IPS-18c (cell line): ENCODE measurements around the gene REEP3.
"Not testable (repeated sequence)": the region's sequence is repeated elsewhere in the genome, so short reads cannot be mapped to it uniquely, and the experiment has no call there.

Source experiments
- H3K4me3 ChIP-seq: 2 replicates; pipeline ENCODE4 v1.7.0; 2013; ENCODE audit warnings: low read depth, mild to moderate bottlenecking, low read length, moderate library complexity; ENCODE audit not compliant: insufficient read depth
- H3K9me3 ChIP-seq: one replicate; pipeline ENCODE4 v1.6.1; 2013; ENCODE audit warnings: mild to moderate bottlenecking, low read length, moderate library complexity; ENCODE audit not compliant: control insufficient read depth, insufficient read depth

REEP3 gene

GRCh38 chr10:63564731-63565130 lies 43.5 kb downstream of the REEP3 start:
- H3K9me3 ChIP-seq, H3K4me3 ChIP-seq: not testable (repeated sequence)

- Histone ChIP-seq H3K9me3 (no peaks in the 10 kb centered on the region), H3K4me3 (no peak overlapping the region)
Measured at GRCh38 chr10:63573068-63573697, 52.0 kb downstream of the REEP3 start.

- Histone ChIP-seq H3K4me3 (no peak overlapping the region), H3K9me3 (no peaks in the 10 kb centered on the region)
Measured at GRCh38 chr10:63574011-63574410, 52.8 kb downstream of the REEP3 start.

- H3K4me3 ChIP-seq: no peak overlapping the region
- H3K9me3 ChIP-seq: no peaks in the 10 kb centered on the region
Measured at GRCh38 chr10:63576501-63576900, 55.3 kb downstream of the REEP3 start.

GRCh38 chr10:63578501-63578900 lies 57.3 kb downstream of the REEP3 start:
- no peak overlapping the region for H3K4me3 ChIP-seq
- no peaks in the 10 kb centered on the region for H3K9me3 ChIP-seq

DNA sequence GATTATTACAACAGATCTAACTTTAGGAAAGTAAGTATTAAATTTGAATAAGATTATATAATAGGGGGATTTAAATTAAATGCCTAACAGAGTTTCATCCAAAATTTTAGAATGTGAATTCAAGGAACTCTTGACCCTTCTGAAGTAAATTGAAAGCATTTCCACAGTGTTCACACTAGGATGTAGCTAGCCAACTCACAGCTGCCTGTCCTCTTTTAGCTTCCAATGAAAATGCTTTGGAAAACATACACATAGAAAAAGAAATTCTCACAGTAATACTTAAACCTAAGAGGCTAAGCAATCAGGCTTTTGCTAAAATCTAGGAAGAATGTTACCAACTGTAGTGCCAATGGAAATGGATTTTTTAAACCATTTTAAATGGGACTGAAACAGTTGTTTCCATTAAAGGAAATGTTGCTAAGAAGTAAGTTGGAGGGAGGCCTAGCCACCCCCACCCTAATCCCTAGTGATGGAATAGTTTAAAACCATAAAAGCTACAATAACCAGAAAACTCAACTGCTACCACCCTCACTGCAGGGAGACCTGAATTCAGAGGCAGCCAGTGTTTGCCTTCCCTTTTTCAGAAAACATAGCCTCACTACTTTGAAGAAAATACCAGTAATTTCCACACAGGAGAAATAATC lies 58.3 kb downstream of the REEP3 start:
- no peak overlapping the region for H3K4me3 ChIP-seq
- H3K9me3 ChIP-seq: no peaks in the 10 kb centered on the region

GRCh38 chr10:63582690-63583089 lies 61.5 kb downstream of the REEP3 start:
- H3K4me3 ChIP-seq: no peak overlapping the region
- H3K9me3 ChIP-seq: no peaks in the 10 kb centered on the region

DNA sequence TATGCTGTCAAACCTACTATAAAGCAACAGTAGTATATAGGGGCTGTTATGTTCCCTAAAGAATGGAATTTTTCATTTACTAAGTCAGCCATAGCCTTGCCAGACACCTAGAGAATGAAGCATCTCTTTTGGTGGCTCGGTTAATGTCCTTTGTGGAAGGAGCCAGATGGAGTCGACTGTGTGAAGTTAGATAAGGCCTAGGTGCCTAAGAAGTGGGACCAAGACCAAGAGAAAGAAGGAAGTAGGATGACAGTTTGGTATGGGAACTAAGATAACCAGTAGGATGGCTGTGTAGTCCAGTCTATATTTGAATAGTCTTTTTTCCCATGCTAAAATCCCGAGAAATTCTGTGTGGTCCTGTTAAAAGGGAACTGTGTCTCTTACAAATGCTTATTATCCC lies 62.2 kb downstream of the REEP3 start:
- no peaks in the 10 kb centered on the region for H3K9me3 ChIP-seq
- H3K4me3 ChIP-seq: no peak overlapping the region

GRCh38 chr10:63583909-63584724 lies 62.9 kb downstream of the REEP3 start:
- Histone ChIP-seq H3K4me3 (no peak overlapping the region), H3K9me3 (no peaks in the 10 kb centered on the region)

- Histone ChIP-seq H3K4me3 (no peak overlapping the region), H3K9me3 (no peaks in the 10 kb centered on the region)
Measured at GRCh38 chr10:63584725-63585035, 63.5 kb downstream of the REEP3 start.

DNA sequence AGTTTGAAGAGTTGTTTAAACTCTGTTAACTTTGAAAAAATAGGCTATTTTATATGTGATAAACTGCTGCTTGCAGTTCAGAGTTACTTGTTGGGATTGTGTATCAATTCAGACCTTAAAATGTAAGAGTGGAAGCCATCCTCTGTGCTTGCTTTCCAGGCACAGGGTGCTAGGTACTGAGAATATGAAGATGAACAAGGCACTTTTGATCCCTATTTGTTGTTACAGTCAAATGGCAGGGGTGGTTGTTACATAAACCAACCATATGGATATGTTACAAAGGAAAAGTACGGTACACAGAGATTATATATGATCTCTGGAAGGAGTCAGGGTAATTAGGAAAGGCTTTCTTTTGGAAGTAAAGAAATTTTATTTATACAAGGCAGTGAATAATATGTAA lies 63.8 kb downstream of the REEP3 start:
- H3K4me3 ChIP-seq: no peak overlapping the region
- H3K9me3 ChIP-seq: no peaks in the 10 kb centered on the region

GRCh38 chr10:63586043-63586442 lies 64.8 kb downstream of the REEP3 start:
- no peak overlapping the region for H3K4me3 ChIP-seq

GRCh38 chr10:63587191-63587590 lies 66.0 kb downstream of the REEP3 start:
- Histone ChIP-seq H3K9me3 (no peaks in the 10 kb centered on the region), H3K4me3 (no peak overlapping the region)

More at GRCh38 chr10:63586043-63586442, 64.8 kb downstream of the REEP3 start:
- H3K9me3 ChIP-seq: no peaks in the 10 kb centered on the region

DNA sequence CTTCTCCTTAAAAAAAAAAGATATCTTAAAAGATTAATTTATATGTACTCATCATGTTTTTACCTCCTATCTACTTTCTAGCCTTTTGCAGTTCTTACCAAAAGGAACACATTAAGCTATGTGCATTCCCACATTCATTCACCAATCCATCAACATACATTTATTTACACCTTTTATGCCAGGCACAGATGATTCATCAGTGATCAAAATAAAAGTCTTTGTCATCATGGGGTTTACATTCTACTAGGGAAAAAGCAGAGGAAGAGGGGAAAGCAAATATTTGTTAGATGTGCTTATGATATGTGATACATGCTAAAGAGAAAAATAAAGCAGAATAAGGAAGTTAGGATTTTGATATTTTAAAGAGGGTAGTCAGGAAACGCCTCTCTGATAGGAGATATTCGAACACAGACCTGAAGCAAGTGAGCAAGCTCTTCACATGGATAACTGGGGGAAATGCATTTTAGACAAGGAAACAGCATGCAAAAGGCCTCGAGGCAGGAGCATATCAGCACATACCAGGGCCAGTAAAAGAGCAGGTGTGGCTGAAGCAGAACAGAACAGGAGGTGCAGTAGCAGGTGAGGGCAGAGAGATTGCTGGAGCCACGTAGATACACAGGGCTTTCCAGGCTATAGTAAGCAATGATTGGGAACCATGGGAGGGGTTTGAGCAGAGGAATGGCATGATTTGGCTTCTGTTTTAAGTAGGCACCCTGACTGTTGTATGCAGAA lies 67.4 kb downstream of the REEP3 start:
- Histone ChIP-seq H3K9me3 (no peaks in the 10 kb centered on the region), H3K4me3 (no peak overlapping the region)

DNA sequence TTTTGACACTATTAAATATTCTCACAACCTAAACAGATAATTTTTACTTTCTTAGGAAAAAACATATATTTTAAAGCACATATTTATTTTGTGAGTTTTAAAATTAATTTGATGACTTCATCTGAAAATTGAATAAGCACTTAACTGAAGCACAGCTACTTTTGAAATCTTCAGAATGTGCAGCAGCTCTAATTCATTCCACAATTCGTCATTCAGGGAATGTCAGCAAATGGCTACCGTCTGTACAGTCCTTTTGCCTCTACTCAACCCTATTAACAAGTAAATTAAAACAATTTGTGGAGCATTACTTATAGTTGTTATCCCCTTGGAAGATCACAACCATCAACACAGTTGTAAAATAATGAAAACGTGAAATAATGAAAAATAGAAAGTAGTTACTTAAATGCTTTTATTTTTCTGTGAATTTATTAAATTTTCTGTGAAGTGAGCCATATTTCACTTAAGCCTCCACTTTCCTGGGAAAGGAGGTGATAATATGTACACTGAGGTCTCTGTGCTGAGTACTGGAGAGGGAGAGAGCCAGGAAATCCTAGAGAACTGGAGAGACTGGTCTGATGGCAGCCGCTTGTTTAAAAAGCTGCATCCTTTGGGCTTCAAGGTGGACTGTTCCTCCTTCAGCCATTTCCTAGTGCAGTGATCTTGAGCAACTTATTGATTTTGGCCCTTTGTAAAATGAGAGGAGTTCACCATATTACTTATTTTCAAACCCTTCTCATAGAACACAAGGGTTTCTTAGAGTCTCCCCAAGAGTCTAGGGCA lies 70.6 kb downstream of the REEP3 start:
- Histone ChIP-seq H3K4me3 (no peak overlapping the region), H3K9me3 (no peaks in the 10 kb centered on the region)

GRCh38 chr10:63593576-63593975 lies 72.4 kb downstream of the REEP3 start:
- Histone ChIP-seq H3K4me3 (no peak overlapping the region), H3K9me3 (no peaks in the 10 kb centered on the region)

DNA sequence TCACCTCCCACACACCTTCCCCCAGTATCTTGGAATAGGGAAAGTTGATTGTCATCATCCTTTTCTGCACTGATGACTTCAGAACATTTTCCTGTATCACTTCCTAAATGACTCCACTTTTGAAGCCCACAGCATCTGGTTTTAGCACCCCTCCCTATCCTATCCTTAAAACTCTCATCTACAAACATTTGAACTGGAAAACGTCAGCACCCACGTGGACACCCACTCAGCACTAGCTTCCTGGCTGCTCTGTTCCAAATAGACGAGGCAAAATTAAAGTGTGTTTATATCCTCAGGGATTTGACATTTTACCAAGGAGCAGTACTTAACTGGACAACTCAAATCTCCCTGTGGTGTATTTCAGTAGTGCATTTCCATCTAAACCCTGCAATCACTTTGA lies 73.9 kb downstream of the REEP3 start:
- no peaks in the 10 kb centered on the region for H3K9me3 ChIP-seq
- H3K4me3 ChIP-seq: no peak overlapping the region
